ENCODE results near the gene APBA1.

APBA1 gene

GRCh38 chr9:69601698-69602097 is 70.5 kb downstream of the APBA1 start:
- no peak for ATAC-seq
- TF ChIP-seq, protein P1, sequence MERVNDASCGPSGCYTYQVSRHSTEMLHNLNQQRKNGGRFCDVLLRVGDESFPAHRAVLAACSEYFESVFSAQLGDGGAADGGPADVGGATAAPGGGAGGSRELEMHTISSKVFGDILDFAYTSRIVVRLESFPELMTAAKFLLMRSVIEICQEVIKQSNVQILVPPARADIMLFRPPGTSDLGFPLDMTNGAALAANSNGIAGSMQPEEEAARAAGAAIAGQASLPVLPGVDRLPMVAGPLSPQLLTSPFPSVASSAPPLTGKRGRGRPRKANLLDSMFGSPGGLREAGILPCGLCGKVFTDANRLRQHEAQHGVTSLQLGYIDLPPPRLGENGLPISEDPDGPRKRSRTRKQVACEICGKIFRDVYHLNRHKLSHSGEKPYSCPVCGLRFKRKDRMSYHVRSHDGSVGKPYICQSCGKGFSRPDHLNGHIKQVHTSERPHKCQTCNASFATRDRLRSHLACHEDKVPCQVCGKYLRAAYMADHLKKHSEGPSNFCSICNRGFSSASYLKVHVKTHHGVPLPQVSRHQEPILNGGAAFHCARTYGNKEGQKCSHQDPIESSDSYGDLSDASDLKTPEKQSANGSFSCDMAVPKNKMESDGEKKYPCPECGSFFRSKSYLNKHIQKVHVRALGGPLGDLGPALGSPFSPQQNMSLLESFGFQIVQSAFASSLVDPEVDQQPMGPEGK (CRISPR knock-in tag; IDR thresholded peaks at IDR 0.05; ENCODE audit: borderline replicate concordance), result no peak
- TF ChIP-seq CSRNP3 (CRISPR knock-in tag; IDR thresholded peaks at IDR 0.05) (no peak), BACH2 (CRISPR knock-in tag; IDR thresholded peaks at IDR 0.05; ENCODE audit: borderline replicate concordance) (no peak), POU6F1 (CRISPR knock-in tag; IDR thresholded peaks at IDR 0.05; ENCODE audit: borderline replicate concordance, low read depth) (no peak), GLIS3 (CRISPR knock-in tag; IDR thresholded peaks at IDR 0.05) (no peak), ARNTL (CRISPR knock-in tag; IDR thresholded peaks at IDR 0.05; ENCODE audit: borderline replicate concordance, low read depth) (no peak), ISL1 (CRISPR knock-in tag; IDR thresholded peaks at IDR 0.05) (no peak), ZNF70 (CRISPR knock-in tag; IDR thresholded peaks at IDR 0.05) (no peak), SNAI2 (CRISPR knock-in tag; IDR thresholded peaks at IDR 0.05) (no peak), OSR1 (CRISPR knock-in tag; IDR thresholded peaks at IDR 0.05) (no peak), ESRRG (CRISPR knock-in tag; IDR thresholded peaks at IDR 0.05) (no peak), ZC3H10 (CRISPR knock-in tag; IDR thresholded peaks at IDR 0.05) (no peak), TOX (CRISPR knock-in tag; IDR thresholded peaks at IDR 0.05; ENCODE audit: borderline replicate concordance) (no peak), ZNF565 (CRISPR knock-in tag; conservative IDR thresholded peaks at IDR 0.05; ENCODE audit: low read depth) (no peak), TCF4 (CRISPR knock-in tag; IDR thresholded peaks at IDR 0.05; ENCODE audit: borderline replicate concordance) (no peak)
- TF ChIP-seq, protein P2, sequence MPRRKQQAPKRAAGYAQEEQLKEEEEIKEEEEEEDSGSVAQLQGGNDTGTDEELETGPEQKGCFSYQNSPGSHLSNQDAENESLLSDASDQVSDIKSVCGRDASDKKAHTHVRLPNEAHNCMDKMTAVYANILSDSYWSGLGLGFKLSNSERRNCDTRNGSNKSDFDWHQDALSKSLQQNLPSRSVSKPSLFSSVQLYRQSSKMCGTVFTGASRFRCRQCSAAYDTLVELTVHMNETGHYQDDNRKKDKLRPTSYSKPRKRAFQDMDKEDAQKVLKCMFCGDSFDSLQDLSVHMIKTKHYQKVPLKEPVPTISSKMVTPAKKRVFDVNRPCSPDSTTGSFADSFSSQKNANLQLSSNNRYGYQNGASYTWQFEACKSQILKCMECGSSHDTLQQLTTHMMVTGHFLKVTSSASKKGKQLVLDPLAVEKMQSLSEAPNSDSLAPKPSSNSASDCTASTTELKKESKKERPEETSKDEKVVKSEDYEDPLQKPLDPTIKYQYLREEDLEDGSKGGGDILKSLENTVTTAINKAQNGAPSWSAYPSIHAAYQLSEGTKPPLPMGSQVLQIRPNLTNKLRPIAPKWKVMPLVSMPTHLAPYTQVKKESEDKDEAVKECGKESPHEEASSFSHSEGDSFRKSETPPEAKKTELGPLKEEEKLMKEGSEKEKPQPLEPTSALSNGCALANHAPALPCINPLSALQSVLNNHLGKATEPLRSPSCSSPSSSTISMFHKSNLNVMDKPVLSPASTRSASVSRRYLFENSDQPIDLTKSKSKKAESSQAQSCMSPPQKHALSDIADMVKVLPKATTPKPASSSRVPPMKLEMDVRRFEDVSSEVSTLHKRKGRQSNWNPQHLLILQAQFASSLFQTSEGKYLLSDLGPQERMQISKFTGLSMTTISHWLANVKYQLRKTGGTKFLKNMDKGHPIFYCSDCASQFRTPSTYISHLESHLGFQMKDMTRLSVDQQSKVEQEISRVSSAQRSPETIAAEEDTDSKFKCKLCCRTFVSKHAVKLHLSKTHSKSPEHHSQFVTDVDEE (CRISPR knock-in tag; IDR thresholded peaks at IDR 0.05), result no peak

- ATAC-seq, result no peak
- TF ChIP-seq ESRRG (CRISPR knock-in tag; IDR thresholded peaks at IDR 0.05) (no peak), ZFP3 (CRISPR knock-in tag; IDR thresholded peaks at IDR 0.05) (no peak), ISL1 (CRISPR knock-in tag; IDR thresholded peaks at IDR 0.05) (no peak), OSR1 (CRISPR knock-in tag; IDR thresholded peaks at IDR 0.05) (no peak), TCF4 (CRISPR knock-in tag; IDR thresholded peaks at IDR 0.05; ENCODE audit: borderline replicate concordance) (no peak), ARNTL (CRISPR knock-in tag; IDR thresholded peaks at IDR 0.05; ENCODE audit: borderline replicate concordance, low read depth) (no peak), PPARA (CRISPR knock-in tag; IDR thresholded peaks at IDR 0.05; ENCODE audit: borderline replicate concordance) (no peak), ZNF8 (CRISPR knock-in tag; IDR thresholded peaks at IDR 0.05) (no peak), TOX (CRISPR knock-in tag; IDR thresholded peaks at IDR 0.05; ENCODE audit: borderline replicate concordance) (no peak), CREB5 (CRISPR knock-in tag; IDR thresholded peaks at IDR 0.05; ENCODE audit: low read depth) (no peak), POU6F1 (CRISPR knock-in tag; IDR thresholded peaks at IDR 0.05; ENCODE audit: borderline replicate concordance, low read depth) (no peak), CSRNP3 (CRISPR knock-in tag; IDR thresholded peaks at IDR 0.05) (no peak), ZNF70 (CRISPR knock-in tag; IDR thresholded peaks at IDR 0.05) (no peak), ZFP30 (CRISPR knock-in tag; IDR thresholded peaks at IDR 0.05) (no peak), RARB (CRISPR knock-in tag; IDR thresholded peaks at IDR 0.05) (no peak), GLIS3 (CRISPR knock-in tag; IDR thresholded peaks at IDR 0.05) (no peak), SNAI2 (CRISPR knock-in tag; IDR thresholded peaks at IDR 0.05) (no peak)
- TF ChIP-seq, protein P2 (CRISPR knock-in tag; IDR thresholded peaks at IDR 0.05), result no peak
These were observed 71.7 kb downstream of the APBA1 start for GRCh38 chr9:69600314-69601047.

Measured in SK-N-SH treated with all-trans-retinoic acid at 6 μM for 48 hours (cell line).